H1 (cell line): ENCODE data around the gene CDC73.

ENCODE experiments used
- BACH1 ChIP-seq: IDR thresholded peaks from 2 replicates; pipeline ENCODE4 v1.6.1; 2012; ENCODE audit warnings: low read length, improper control_type of control experiment
- CBX8 ChIP-seq: fragments of 300-800, 300-1000 bp; sonication (generic); IDR thresholded peaks from 2 replicates; pipeline ENCODE4 v1.7.1; 2016; ENCODE audit warnings: low read depth, low read length, borderline replicate concordance
- CTCF ChIP-seq, 3 experiments: IDR thresholded peaks; 1 replicate in 2 of 3; 2 replicates in 1 of 3; pipeline versions ENCODE4 v1.5.1 to v1.6.1; 2011; ENCODE audit warnings: low read length in 3 of 3, mild to moderate bottlenecking in 3 of 3, inconsistent platforms in 2 of 3, low read depth in 1 of 3, moderate library complexity in 1 of 3; ENCODE audit not compliant: insufficient read depth in 1 of 3; ENCODE audit errors: control extremely low read depth in 1 of 3
- JUN ChIP-seq: IDR thresholded peaks from 2 replicates; pipeline ENCODE4 v1.6.1; 2011; ENCODE audit warnings: low read depth, mild to moderate bottlenecking, improper control_type of control experiment, low read length
- JUND ChIP-seq: IDR thresholded peaks from 2 replicates; pipeline ENCODE4 v1.6.1; 2011; ENCODE audit warnings: mild to moderate bottlenecking, improper control_type of control experiment, low read length
- KDM5A ChIP-seq: fragments of 200-600 bp; IDR thresholded peaks from 2 replicates; pipeline ENCODE4 v1.7.1; 2012; ENCODE audit warnings: mild to moderate bottlenecking, low read length, inconsistent platforms, mixed read lengths
- MAFK ChIP-seq: IDR thresholded peaks from 2 replicates; pipeline ENCODE4 v1.6.1; 2012; ENCODE audit warnings: low read depth, mild to moderate bottlenecking, improper control_type of control experiment, low read length
- POLR2A ChIP-seq, 2 experiments: IDR thresholded peaks; 1 replicate in 1 of 2; 2 replicates in 1 of 2; pipeline ENCODE4 v1.6.1; 2011; ENCODE audit warnings: low read depth in 2 of 2, low read length in 2 of 2, mild to moderate bottlenecking in 2 of 2; ENCODE audit errors: control extremely low read depth in 1 of 2
- POLR2AphosphoS5 ChIP-seq: IDR thresholded peaks from 2 replicates; pipeline ENCODE4 v1.6.1; 2011; ENCODE audit warnings: low read depth, low read length
- RFX5 ChIP-seq: IDR thresholded peaks from 2 replicates; pipeline ENCODE4 v1.6.1; 2011; ENCODE audit warnings: low read depth, low read length, improper control_type of control experiment, borderline replicate concordance
- RNF2 ChIP-seq: fragments of 200-900, 300-1000 bp; sonication (generic); IDR thresholded peaks from 2 replicates; pipeline ENCODE4 v1.7.1; 2016; ENCODE audit warnings: borderline replicate concordance, low read depth, mild to moderate bottlenecking, antibody characterized with exemption, low read length; ENCODE audit not compliant: poor library complexity, severe bottlenecking; ENCODE audit errors: missing control alignments
- TAF1 ChIP-seq: IDR thresholded peaks from 2 replicates; pipeline ENCODE4 v1.6.1; 2011; ENCODE audit warnings: mild to moderate bottlenecking, low read depth, low read length

- TF ChIP-seq CTCF (IDR thresholded peaks at IDR 0.05; ENCODE audit: control extremely low read depth in 1 of 3, insufficient read depth in 1 of 3, low read depth in 1 of 3, low read length in 3 of 3) (no peak), RFX5 (no peak), JUN (no peak), KDM5A (no peak), POLR2AphosphoS5 (no peak), TAF1 (no peak), POLR2A (IDR thresholded peaks at IDR 0.05; ENCODE audit: control extremely low read depth in 1 of 2, low read depth in 2 of 2, low read length in 2 of 2) (no peak), JUND (no peak), BACH1 (no peak), RNF2 (no peak), MAFK (no peak), CBX8 (no peak)
Observed at GRCh38 chr1:193176113-193176512, 54.3 kb downstream of the CDC73 start.
